ENCODE results near the gene CREB1. TPM values are rescaled to one million over a fixed set of nuclear protein-coding genes. Genes with fewer than 3 reads are reported as not detected.

The CREB1 gene
- total and polyA plus RNA-seq, 2 donors (not counting 1 experiment from before 2014, with no cell fraction given): 42.5 to 156 TPM

DNA sequence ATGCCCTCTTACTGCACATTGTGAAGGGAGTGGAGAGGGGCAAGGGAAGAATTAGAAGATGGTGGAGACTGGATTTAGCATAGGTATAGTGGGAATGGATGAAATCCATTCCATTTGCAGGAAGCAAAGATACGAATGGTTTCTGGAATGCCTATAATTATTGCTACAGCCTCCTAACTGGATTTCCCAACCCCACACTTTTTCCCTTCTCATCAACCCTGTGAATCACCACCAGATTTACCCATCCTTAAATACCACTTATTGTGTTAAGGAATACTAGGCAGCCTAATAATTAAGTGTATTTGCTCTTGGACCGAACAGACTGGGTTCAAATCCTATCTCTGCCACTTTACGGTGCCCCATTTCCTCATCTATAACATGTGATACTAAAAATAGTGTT, 39.3 kb upstream of the CREB1 start:
- H4K20me1 ChIP-seq (ENCODE audit: control insufficient read depth, insufficient read depth, low read length, poor library complexity, severe bottlenecking): no peaks in the 10 kb centered on the region
- TF ChIP-seq EZH2 (IDR thresholded peaks at IDR 0.05; ENCODE audit: borderline replicate concordance, insufficient read depth, low read depth, low read length, poor library complexity, severe bottlenecking): no peak
- TF ChIP-seq, protein P1, sequence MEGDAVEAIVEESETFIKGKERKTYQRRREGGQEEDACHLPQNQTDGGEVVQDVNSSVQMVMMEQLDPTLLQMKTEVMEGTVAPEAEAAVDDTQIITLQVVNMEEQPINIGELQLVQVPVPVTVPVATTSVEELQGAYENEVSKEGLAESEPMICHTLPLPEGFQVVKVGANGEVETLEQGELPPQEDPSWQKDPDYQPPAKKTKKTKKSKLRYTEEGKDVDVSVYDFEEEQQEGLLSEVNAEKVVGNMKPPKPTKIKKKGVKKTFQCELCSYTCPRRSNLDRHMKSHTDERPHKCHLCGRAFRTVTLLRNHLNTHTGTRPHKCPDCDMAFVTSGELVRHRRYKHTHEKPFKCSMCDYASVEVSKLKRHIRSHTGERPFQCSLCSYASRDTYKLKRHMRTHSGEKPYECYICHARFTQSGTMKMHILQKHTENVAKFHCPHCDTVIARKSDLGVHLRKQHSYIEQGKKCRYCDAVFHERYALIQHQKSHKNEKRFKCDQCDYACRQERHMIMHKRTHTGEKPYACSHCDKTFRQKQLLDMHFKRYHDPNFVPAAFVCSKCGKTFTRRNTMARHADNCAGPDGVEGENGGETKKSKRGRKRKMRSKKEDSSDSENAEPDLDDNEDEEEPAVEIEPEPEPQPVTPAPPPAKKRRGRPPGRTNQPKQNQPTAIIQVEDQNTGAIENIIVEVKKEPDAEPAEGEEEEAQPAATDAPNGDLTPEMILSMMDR (IDR thresholded peaks at IDR 0.05): no peak
- H3K4me3 Mint-ChIP-seq: no peak overlapping the region
- no peaks in the 10 kb centered on the region for H3K9me3 ChIP-seq (ENCODE audit: control extremely low read depth in 1 of 3, control insufficient read depth in 2 of 3, insufficient read depth in 1 of 3, low read length in 2 of 3)
- H3K79me2 ChIP-seq (ENCODE audit: control insufficient read depth, insufficient read depth, low read length): no peaks in the 10 kb centered on the region
- H3K9me3 Mint-ChIP-seq (ENCODE audit: insufficient read depth): no peaks in the 10 kb centered on the region
- H3K4me2 ChIP-seq (replicated peaks; ENCODE audit: low read depth, low read length, poor library complexity, severe bottlenecking): no peak overlapping the region
- no peaks in the 10 kb centered on the region for H3K27me3 Mint-ChIP-seq
- H3K36me3 ChIP-seq (replicated peaks in 1 of 2; ENCODE audit: control extremely low read depth in 1 of 2, control insufficient read depth in 1 of 2, extremely low read depth in 1 of 2, insufficient read depth in 2 of 2, low read length in 1 of 2): no peaks in the 10 kb centered on the region
- no peak for DNase-seq
- ATAC-seq (ENCODE audit: low read depth): no peak
- H2AFZ ChIP-seq (ENCODE audit: insufficient read depth, low read depth, low read length, poor library complexity, severe bottlenecking): no peak overlapping the region
- no peak overlapping the region for H3K27ac ChIP-seq (ENCODE audit: low read length in 2 of 2)
- H3K27ac Mint-ChIP-seq: no peak overlapping the region
- POLR2A ChIA-PET: no interaction called here
- CTCF ChIA-PET: no interaction called here
- intact Hi-C loops (cut with micrococcal nuclease): no loop called here
- WGBS (ENCODE audit: insufficient coverage): no CpG with 5 or more reads among the region's 3 CpGs
- H3K27me3 ChIP-seq (replicated peaks in 1 of 4; ENCODE audit: control extremely low read depth in 1 of 4, control insufficient read depth in 3 of 4, insufficient read depth in 4 of 4, low read length in 3 of 4): no peaks in the 10 kb centered on the region
- peaks cover 13 to 16% of the 10 kb centered on the region in 2 donors for H3K4me1 ChIP-seq (ENCODE audit: control insufficient read depth in 2 of 2, insufficient read depth in 2 of 2, low read length in 2 of 2)
- no peak overlapping the region for H3K4me3 ChIP-seq (ENCODE audit: control extremely low read depth in 1 of 5, extremely low read depth in 1 of 5, insufficient read depth in 1 of 5, low read depth in 2 of 5, low read length in 4 of 5)
- no peak overlapping the region for H3K9ac ChIP-seq (ENCODE audit: low read length)
- peaks cover 20% of the 10 kb centered on the region for H3K4me1 Mint-ChIP-seq

DNA sequence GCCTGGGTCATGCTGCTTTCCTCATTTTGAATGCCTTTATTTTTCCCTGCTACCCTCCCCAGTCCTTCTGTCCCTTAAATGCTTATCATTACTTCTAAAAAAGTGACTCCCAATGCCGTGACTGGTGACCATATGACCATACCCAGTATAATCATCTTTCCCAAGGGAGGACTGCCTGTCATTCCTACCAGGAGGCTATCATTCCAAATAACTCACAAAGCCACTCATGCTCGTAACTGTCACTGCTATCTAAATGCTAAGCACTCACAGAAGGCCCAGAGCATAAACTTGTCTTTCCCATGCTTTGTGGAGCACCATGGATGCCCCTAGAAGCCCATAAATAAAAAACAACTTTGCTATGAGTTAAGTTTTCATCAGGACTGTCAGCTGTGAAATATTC, 38.7 kb upstream of the CREB1 start:
- H3K36me3 ChIP-seq (replicated peaks in 1 of 2; ENCODE audit: control extremely low read depth in 1 of 2, control insufficient read depth in 1 of 2, extremely low read depth in 1 of 2, insufficient read depth in 2 of 2, low read length in 1 of 2): no peaks in the 10 kb centered on the region
- no peaks in the 10 kb centered on the region for H3K79me2 ChIP-seq (ENCODE audit: control insufficient read depth, insufficient read depth, low read length)
- no peak overlapping the region for H2AFZ ChIP-seq (ENCODE audit: insufficient read depth, low read depth, low read length, poor library complexity, severe bottlenecking)
- H3K4me3 Mint-ChIP-seq: no peak overlapping the region
- H3K27ac ChIP-seq (ENCODE audit: low read length in 2 of 2): no peak overlapping the region
- no peaks in the 10 kb centered on the region for H3K27me3 Mint-ChIP-seq
- CTCF ChIA-PET: interaction anchor here (0.9 to 1.3 kb wide), 2 partner anchors 12 to 15 kb away, joined by 3 read pairs; no protein-coding TSS in a partner anchor
- WGBS (ENCODE audit: insufficient coverage): 100% methylated on average over 1 of the region's 2 CpGs
- peaks cover 10 to 14% of the 10 kb centered on the region in 2 donors for H3K4me1 ChIP-seq (ENCODE audit: control insufficient read depth in 2 of 2, insufficient read depth in 2 of 2, low read length in 2 of 2)
- H4K20me1 ChIP-seq (ENCODE audit: control insufficient read depth, insufficient read depth, low read length, poor library complexity, severe bottlenecking): no peaks in the 10 kb centered on the region
- intact Hi-C loops (cut with micrococcal nuclease): no loop called here
- no peaks in the 10 kb centered on the region for H3K27me3 ChIP-seq (replicated peaks in 1 of 4; ENCODE audit: control extremely low read depth in 1 of 4, control insufficient read depth in 3 of 4, insufficient read depth in 4 of 4, low read length in 3 of 4)
- no peak overlapping the region for H3K4me3 ChIP-seq (ENCODE audit: control extremely low read depth in 1 of 5, extremely low read depth in 1 of 5, insufficient read depth in 1 of 5, low read depth in 2 of 5, low read length in 4 of 5)
- peaks cover 17% of the 10 kb centered on the region for H3K4me1 Mint-ChIP-seq
- H3K9me3 Mint-ChIP-seq (ENCODE audit: insufficient read depth): no peaks in the 10 kb centered on the region
- TF ChIP-seq, protein P1 (IDR thresholded peaks at IDR 0.05): no peak
- no peak for TF ChIP-seq EZH2 (IDR thresholded peaks at IDR 0.05; ENCODE audit: borderline replicate concordance, insufficient read depth, low read depth, low read length, poor library complexity, severe bottlenecking)
- H3K9ac ChIP-seq (ENCODE audit: low read length): no peak overlapping the region
- no peaks in the 10 kb centered on the region for H3K9me3 ChIP-seq (ENCODE audit: control extremely low read depth in 1 of 3, control insufficient read depth in 2 of 3, insufficient read depth in 1 of 3, low read length in 2 of 3)
- POLR2A ChIA-PET: no interaction called here
- DNase-seq (no peak), ATAC-seq (ENCODE audit: low read depth) (no peak)
- no peak overlapping the region for H3K4me2 ChIP-seq (replicated peaks; ENCODE audit: low read depth, low read length, poor library complexity, severe bottlenecking)
- no peak overlapping the region for H3K27ac Mint-ChIP-seq

Measured in B cell (primary cell).